Measurements from ENCODE around the gene INPP5D.

Gene INPP5D

DNA sequence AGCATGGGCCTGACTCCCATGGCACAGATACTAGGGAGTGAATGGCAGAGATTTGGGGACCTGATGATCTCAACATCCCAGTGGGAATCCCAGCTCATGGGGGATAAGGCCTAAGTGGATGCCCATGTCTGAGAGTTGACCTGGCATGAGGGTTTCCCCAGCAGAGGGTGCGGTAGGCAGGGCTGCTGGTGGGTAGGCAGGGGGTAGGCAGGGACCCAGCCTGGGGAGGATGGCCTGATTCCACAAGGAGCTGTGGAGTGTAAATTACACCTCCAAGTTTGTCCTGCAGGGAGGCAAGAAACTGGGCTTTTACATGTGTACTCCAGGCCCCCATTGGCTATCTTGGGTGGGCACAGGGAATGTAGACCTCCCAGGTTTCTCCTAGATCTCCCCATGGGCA lies 46.9 kb downstream of the INPP5D start:
- ATAC-seq, result no peak
- TF ChIP-seq OSR1 (CRISPR knock-in tag; IDR thresholded peaks at IDR 0.05), result no peak
- no peak for TF ChIP-seq ZNF565 (CRISPR knock-in tag; conservative IDR thresholded peaks at IDR 0.05; ENCODE audit: low read depth)
- no peak for TF ChIP-seq ZFP3 (CRISPR knock-in tag; IDR thresholded peaks at IDR 0.05)
- no peak for TF ChIP-seq TCF4 (CRISPR knock-in tag; IDR thresholded peaks at IDR 0.05; ENCODE audit: borderline replicate concordance)
- TF ChIP-seq SNAI2 (CRISPR knock-in tag; IDR thresholded peaks at IDR 0.05), result no peak
- TF ChIP-seq ZC3H10 (CRISPR knock-in tag; IDR thresholded peaks at IDR 0.05), result no peak
- TF ChIP-seq ZFP30 (CRISPR knock-in tag; IDR thresholded peaks at IDR 0.05), result no peak
- no peak for TF ChIP-seq PPARA (CRISPR knock-in tag; IDR thresholded peaks at IDR 0.05; ENCODE audit: borderline replicate concordance)
- TF ChIP-seq ISL1 (CRISPR knock-in tag; IDR thresholded peaks at IDR 0.05), result no peak
- TF ChIP-seq, protein P1, sequence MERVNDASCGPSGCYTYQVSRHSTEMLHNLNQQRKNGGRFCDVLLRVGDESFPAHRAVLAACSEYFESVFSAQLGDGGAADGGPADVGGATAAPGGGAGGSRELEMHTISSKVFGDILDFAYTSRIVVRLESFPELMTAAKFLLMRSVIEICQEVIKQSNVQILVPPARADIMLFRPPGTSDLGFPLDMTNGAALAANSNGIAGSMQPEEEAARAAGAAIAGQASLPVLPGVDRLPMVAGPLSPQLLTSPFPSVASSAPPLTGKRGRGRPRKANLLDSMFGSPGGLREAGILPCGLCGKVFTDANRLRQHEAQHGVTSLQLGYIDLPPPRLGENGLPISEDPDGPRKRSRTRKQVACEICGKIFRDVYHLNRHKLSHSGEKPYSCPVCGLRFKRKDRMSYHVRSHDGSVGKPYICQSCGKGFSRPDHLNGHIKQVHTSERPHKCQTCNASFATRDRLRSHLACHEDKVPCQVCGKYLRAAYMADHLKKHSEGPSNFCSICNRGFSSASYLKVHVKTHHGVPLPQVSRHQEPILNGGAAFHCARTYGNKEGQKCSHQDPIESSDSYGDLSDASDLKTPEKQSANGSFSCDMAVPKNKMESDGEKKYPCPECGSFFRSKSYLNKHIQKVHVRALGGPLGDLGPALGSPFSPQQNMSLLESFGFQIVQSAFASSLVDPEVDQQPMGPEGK (CRISPR knock-in tag; IDR thresholded peaks at IDR 0.05; ENCODE audit: borderline replicate concordance), result no peak
- no peak for TF ChIP-seq ESRRG (CRISPR knock-in tag; IDR thresholded peaks at IDR 0.05)
- TF ChIP-seq BACH2 (CRISPR knock-in tag; IDR thresholded peaks at IDR 0.05; ENCODE audit: borderline replicate concordance), result no peak
- no peak for TF ChIP-seq ZNF8 (CRISPR knock-in tag; IDR thresholded peaks at IDR 0.05)
- no peak for TF ChIP-seq RARB (CRISPR knock-in tag; IDR thresholded peaks at IDR 0.05)
- TF ChIP-seq CSDC2 (CRISPR knock-in tag; IDR thresholded peaks at IDR 0.05), result no peak

DNA sequence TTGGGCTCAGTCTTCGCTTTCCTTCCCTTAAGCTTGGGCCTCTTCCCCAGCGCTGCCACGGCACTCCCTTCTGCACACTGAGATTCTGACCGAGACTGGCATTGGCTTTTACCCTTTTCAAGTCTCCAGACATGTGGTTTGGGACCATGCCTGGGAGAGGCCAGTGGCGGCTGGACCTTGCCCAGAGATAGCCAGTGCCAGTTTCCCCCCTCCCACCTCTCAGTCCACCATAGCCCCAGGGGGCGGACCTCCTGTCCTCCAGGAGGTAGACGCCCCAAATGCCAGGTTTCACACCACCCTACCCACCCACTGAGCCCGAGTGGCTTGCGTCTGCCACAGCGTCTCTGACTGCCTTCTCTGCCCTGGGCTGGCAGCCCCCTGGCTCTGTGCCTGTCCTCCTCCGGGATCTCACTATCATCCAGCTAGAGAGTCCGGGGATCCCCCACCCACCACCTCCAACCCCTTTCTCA lies 47.7 kb downstream of the INPP5D start:
- no peak for TF ChIP-seq ZNF565 (CRISPR knock-in tag; conservative IDR thresholded peaks at IDR 0.05; ENCODE audit: low read depth)
- TF ChIP-seq RARB (CRISPR knock-in tag; IDR thresholded peaks at IDR 0.05), result no peak
- TF ChIP-seq, protein P2, sequence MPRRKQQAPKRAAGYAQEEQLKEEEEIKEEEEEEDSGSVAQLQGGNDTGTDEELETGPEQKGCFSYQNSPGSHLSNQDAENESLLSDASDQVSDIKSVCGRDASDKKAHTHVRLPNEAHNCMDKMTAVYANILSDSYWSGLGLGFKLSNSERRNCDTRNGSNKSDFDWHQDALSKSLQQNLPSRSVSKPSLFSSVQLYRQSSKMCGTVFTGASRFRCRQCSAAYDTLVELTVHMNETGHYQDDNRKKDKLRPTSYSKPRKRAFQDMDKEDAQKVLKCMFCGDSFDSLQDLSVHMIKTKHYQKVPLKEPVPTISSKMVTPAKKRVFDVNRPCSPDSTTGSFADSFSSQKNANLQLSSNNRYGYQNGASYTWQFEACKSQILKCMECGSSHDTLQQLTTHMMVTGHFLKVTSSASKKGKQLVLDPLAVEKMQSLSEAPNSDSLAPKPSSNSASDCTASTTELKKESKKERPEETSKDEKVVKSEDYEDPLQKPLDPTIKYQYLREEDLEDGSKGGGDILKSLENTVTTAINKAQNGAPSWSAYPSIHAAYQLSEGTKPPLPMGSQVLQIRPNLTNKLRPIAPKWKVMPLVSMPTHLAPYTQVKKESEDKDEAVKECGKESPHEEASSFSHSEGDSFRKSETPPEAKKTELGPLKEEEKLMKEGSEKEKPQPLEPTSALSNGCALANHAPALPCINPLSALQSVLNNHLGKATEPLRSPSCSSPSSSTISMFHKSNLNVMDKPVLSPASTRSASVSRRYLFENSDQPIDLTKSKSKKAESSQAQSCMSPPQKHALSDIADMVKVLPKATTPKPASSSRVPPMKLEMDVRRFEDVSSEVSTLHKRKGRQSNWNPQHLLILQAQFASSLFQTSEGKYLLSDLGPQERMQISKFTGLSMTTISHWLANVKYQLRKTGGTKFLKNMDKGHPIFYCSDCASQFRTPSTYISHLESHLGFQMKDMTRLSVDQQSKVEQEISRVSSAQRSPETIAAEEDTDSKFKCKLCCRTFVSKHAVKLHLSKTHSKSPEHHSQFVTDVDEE (CRISPR knock-in tag; IDR thresholded peaks at IDR 0.05), result no peak
- TF ChIP-seq ZC3H10 (CRISPR knock-in tag; IDR thresholded peaks at IDR 0.05), result no peak
- no peak for TF ChIP-seq TOX (CRISPR knock-in tag; IDR thresholded peaks at IDR 0.05; ENCODE audit: borderline replicate concordance)
- TF ChIP-seq ZFP30 (CRISPR knock-in tag; IDR thresholded peaks at IDR 0.05), result no peak
- TF ChIP-seq, protein P3, sequence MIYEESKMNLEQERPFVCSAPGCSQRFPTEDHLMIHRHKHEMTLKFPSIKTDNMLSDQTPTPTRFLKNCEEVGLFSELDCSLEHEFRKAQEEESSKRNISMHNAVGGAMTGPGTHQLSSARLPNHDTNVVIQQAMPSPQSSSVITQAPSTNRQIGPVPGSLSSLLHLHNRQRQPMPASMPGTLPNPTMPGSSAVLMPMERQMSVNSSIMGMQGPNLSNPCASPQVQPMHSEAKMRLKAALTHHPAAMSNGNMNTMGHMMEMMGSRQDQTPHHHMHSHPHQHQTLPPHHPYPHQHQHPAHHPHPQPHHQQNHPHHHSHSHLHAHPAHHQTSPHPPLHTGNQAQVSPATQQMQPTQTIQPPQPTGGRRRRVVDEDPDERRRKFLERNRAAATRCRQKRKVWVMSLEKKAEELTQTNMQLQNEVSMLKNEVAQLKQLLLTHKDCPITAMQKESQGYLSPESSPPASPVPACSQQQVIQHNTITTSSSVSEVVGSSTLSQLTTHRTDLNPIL (CRISPR knock-in tag; IDR thresholded peaks at IDR 0.05; ENCODE audit: low read depth), result no peak
- TF ChIP-seq, protein P4, sequence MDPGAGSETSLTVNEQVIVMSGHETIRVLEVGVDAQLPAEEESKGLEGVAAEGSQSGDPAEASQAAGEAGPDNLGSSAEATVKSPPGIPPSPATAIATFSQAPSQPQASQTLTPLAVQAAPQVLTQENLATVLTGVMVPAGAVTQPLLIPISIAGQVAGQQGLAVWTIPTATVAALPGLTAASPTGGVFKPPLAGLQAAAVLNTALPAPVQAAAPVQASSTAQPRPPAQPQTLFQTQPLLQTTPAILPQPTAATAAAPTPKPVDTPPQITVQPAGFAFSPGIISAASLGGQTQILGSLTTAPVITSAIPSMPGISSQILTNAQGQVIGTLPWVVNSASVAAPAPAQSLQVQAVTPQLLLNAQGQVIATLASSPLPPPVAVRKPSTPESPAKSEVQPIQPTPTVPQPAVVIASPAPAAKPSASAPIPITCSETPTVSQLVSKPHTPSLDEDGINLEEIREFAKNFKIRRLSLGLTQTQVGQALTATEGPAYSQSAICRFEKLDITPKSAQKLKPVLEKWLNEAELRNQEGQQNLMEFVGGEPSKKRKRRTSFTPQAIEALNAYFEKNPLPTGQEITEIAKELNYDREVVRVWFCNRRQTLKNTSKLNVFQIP (CRISPR knock-in tag; IDR thresholded peaks at IDR 0.05; ENCODE audit: borderline replicate concordance, low read depth), result no peak
- no peak for TF ChIP-seq ZNF8 (CRISPR knock-in tag; IDR thresholded peaks at IDR 0.05)
- no peak for ATAC-seq

DNA sequence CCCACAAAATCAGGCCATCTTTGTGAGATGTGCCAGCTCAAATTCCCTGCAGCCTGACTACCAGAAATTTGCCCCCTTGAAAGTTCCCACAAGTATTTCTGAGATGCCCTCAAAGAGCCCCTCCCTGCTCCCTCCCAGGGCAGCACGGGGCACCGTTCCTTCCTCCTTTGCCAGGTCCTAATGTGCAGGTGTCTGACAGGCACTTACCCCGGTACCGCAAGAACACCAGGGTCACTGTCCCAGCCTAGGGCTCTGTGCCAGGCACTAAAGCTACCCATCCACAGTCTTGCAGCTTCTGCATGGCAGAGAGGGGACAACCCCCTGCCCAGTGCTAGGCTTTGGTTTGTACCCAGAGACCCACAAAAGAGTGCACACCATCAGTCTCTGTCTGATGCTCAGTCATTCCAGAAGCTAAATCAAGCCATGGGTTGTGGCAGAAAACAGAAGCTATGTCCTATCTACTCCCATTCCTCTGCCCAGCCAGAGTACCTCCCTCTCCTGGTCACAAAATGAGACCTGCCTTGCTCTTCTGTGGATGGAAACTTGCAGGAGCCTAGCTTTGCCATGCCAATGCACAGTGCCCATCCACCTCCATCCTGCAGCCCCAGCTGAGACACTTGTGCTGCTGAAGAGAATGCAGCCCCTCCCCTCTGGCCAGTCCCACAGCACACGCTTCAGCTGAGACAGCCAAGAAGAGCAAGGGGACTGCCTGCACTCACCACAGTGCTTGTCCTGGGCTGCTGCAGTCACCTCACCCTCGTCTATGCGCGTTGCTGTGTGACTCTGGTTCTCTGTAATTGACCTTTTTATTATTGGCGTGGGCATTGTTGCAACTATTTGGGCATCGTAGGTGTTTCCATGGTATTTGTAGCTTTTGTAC lies 48.7 kb downstream of the INPP5D start:
- peak; percentile 34; the same call in 2 of the 3 replicates for ATAC-seq
- TF ChIP-seq, protein P4 (CRISPR knock-in tag; IDR thresholded peaks at IDR 0.05; ENCODE audit: borderline replicate concordance, low read depth), result no peak
- TF ChIP-seq ZNF565 (CRISPR knock-in tag; conservative IDR thresholded peaks at IDR 0.05; ENCODE audit: low read depth) (no peak), GLIS3 (CRISPR knock-in tag; IDR thresholded peaks at IDR 0.05) (no peak), ESRRG (CRISPR knock-in tag; IDR thresholded peaks at IDR 0.05) (no peak), ARNTL (CRISPR knock-in tag; IDR thresholded peaks at IDR 0.05; ENCODE audit: borderline replicate concordance, low read depth) (no peak), ISL1 (CRISPR knock-in tag; IDR thresholded peaks at IDR 0.05) (no peak), RARB (CRISPR knock-in tag; IDR thresholded peaks at IDR 0.05) (no peak), ZNF70 (CRISPR knock-in tag; IDR thresholded peaks at IDR 0.05) (no peak), BACH2 (CRISPR knock-in tag; IDR thresholded peaks at IDR 0.05; ENCODE audit: borderline replicate concordance) (no peak), ZC3H10 (CRISPR knock-in tag; IDR thresholded peaks at IDR 0.05) (no peak), TOX (CRISPR knock-in tag; IDR thresholded peaks at IDR 0.05; ENCODE audit: borderline replicate concordance) (no peak), CSDC2 (CRISPR knock-in tag; IDR thresholded peaks at IDR 0.05) (no peak), TCF4 (CRISPR knock-in tag; IDR thresholded peaks at IDR 0.05; ENCODE audit: borderline replicate concordance) (no peak)
- TF ChIP-seq, protein P2 (CRISPR knock-in tag; IDR thresholded peaks at IDR 0.05), result no peak

All from SK-N-SH treated with all-trans-retinoic acid at 6 μM for 48 hours (cell line).